HG03108 (cell line): ENCODE results near the gene KCTD7.
A peak's percentile ranks its signal among the peaks of the same experiment; 100 is the strongest.
"Not testable (repeated sequence)": the region's sequence is repeated elsewhere in the genome, so short reads cannot be mapped to it uniquely, and the experiment has no call there.

ENCODE experiments used
- ATAC-seq: cut with Tn5 transposase; IDR thresholded peaks from one replicate; pipeline ENCODE4 v1.9.1; 2021; ENCODE audit warnings: moderate library complexity; ENCODE audit not compliant: unreplicated experiment

Gene KCTD7

DNA sequence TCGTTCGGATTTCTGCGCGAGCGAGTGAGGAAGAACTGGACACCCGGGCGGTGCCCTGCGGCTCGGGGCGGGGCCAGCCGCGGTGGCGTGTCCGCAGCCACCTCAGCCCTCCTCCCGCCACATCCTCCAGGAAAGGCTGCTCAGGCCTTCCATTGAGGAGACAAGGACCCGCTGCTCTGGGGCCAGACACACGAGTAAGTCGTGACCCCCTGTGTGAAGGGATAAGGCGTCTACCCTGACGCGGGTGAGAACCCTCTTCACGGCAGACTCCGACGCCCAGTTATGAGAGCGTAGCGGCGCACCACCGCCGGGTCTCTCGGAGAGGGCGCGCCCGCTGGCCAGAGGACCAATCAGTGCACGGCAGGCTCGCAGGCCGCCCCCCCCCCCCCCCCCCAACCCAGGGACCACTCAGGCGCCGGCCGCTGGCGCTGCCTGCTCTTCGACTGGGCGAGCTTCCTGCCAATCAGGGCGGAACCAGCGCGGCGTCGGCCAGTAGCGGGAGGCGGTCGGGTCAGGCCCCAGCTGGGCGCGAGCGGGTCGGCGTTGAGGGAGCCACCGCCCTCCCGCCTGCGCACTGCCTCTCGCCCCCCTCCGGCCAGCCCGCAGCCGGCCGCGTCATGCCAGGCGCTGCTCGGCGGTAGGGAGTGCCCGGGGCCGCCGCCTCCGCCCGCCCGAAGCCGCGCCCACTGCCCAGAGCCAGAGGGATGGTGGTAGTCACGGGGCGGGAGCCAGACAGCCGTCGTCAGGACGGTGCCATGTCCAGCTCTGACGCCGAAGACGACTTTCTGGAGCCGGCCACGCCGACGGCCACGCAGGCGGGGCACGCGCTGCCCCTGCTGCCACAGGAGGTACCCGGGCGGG is at the start of gene KCTD7:
TSS of gene KCTD7 (plus strand) at position 521 of the 861 bp plus-strand sequence. CDS start at position 705, 184 bp downstream.
- peak; percentile 90 for ATAC-seq

DNA sequence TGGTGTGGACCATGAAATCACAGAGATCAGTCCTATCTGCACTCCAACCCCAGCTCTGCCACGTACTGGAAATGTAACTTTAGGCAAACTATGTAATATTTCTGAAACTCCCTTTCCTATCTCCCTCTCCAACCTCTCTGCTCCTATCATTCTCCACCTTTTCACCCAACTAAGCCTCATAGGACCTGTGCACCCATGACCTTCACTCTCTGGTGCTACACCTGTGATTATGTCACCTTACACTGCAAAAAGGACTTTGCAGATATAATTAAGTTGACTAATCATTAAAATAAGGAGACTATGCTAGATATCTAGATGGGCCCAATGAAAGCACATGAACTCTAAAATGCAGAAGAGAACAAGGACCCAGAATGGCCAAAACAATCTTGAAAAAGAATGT is 48.3 kb upstream of the KCTD7 start:
- not testable (repeated sequence) for ATAC-seq

GRCh38 chr7:66582816-66583489 is 45.7 kb upstream of the KCTD7 start:
- ATAC-seq: not testable (repeated sequence)

- no peak for ATAC-seq
Measured at GRCh38 chr7:66583490-66584110, 45.1 kb upstream of the KCTD7 start.

DNA sequence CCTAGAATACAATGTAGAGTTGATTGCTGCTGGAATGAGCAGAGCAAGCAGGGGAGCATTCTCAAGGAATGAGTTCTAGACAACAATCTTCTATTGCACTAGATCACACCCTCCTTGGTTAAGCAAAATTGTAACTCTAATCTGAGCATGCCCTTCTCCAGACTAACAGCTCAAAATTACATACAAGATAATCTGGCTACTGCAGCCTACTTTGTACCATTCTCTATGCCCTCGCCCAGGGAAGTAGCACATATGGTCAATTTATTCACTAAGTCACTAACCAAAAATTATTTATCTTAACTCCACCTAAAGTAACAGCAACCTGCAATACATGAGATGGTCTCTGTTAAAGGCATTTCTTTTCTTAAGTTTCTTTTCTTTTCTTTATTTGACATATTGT is 42.5 kb upstream of the KCTD7 start:
- ATAC-seq: no peak

DNA sequence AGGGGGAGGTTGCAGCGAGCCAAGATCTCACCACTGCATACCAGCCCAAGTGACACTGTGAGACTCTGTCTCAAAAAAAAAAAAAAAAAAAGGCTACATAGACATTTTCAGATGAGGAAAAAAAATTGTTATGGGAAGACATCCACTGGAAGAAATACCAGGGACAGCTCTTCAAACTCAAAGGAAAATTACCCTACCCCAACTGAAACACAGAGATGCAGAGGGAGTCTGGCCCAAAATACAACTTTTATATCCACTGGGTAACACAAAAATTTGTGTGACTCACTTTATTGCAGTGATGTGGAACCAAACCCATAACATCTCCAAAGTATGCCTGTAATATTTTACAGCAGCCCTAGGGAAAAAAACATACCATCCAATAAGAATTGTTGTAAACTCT is 40.5 kb upstream of the KCTD7 start:
- not testable (repeated sequence) for ATAC-seq

DNA sequence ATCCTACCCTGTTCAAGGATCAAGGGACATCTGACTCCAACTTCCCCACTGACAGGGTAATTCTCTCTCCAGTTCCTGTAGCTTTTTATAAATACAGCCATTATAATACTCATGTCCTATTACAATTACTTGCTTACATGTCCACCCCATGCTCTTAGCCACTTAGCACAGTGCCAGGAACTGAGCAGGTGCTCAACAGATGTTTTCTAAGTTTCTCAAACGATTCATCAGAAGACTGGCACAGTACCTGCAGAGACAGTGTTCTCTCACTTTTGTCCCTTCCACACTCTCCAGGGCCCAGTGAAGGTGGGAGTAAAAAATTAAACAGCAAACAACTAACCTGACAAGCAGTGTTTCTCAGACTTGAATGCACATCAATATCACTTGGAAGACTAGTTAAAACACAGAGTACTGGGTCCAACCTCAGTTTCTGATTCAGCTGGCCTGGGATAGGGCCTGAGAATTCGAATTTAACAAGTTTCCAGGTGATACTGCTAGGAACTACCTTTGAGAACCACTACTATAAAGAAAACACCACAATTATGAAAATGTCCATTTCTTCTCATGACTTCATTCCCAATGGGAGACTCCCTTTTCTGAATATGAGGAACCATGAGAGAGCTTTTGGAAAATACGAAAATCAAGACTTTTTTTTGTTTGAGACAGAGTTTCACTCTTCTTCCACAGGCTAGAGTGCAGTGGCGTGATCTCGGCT is 39.7 kb upstream of the KCTD7 start:
- not testable (repeated sequence) for ATAC-seq

DNA sequence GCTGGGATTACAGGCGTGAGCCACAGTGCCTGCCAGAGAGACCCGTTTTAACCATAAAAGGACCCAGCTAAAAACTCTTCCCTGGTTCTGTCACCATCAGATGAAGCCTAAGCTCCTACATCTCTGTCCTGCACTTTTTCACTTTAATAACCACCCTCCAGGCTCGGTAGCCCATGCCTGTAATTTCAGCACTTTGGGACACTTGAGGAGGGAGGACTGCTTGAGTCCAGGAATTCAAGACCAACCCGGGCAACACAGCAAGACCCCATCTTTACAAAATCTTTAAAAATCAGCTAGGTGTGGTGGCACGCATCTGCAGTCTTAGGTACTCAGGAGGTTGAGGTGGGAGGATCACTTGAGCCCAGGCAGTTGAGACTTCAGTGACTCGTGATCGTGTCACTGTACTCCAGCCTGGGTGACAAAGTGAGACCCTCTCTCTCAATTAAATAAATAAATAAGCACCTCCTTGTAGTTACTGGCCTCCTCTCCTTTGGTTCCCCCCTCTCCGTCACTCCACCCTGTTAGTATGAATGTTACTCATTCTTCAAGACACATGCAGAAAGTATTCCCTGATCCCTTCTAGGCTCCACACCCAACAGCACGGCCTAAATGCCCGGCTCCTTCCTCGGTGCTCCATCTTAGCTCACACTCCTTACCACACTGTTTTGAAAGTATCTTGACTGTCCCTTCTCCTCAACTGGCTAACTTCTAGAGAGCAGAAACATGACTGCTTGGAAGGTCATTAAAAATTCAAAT is 38.2 kb upstream of the KCTD7 start:
- ATAC-seq: not testable (repeated sequence)

DNA sequence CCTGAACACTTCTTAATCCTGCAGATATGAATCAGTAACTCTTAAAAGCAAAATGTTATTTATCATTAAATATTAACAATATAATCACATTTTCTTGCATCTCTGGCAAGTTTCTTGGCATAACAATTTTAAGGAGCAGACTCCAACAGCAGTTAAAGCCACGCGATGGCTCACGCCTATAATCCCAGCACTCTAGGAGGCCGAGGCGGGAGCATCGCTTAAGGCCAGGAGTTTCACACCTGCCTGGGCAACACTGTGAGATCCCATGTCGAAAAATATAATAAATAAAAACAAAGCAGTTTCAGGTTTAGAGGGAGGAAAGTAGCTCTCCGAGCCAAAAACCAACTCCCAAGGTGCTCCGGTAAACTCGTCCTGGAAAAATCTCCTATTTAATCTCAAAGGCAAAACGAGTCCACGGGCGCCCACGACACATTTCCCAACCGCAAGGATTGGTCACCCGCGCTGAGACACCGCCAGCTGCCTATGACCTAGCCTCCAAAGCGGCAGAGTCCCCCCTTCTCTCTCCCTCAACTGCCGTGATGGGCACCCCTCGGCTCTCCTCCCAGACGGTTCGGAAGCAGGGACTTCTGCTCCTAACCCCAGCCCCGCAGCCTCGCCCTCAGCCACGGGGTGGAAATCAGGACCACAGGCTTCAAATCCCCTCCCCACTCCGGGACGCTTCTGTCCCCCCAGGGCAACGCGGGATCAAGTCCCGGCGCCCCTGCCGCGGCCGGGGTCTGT is 37.5 kb upstream of the KCTD7 start:
- not testable (repeated sequence) for ATAC-seq

- ATAC-seq: peak; percentile 97
Measured at GRCh38 chr7:66591799-66592596, 36.7 kb upstream of the KCTD7 start.

DNA sequence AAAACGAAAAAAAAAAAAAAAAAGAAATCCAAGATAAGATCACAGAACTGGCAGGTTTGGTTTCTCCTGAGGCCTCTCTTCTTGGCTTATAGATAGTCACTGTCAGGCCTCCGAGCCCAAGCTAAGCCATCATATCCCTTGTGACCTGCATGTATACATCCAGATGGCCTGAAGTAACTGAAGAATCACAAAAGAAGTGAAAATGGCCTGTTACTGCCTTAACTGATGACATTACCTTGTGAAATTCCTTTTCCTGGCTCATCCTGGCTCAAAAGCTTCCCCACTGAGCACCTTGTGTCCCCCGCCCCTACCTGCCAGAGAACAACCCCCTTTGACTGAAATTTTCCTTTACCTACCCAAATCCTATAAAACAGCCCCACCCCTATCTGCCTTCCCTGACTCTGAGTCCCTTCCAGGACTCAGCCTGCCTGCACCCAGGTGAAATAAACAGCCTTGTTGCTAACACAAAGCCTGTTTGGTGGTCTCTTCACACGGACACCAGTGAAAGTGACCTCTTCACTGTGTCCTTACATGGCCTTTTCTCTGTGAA is 36.0 kb upstream of the KCTD7 start:
- not testable (repeated sequence) for ATAC-seq

GRCh38 chr7:66594082-66594481 is 34.6 kb upstream of the KCTD7 start:
- not testable (repeated sequence) for ATAC-seq

- no peak for ATAC-seq
Measured at GRCh38 chr7:66597461-66597860, 31.2 kb upstream of the KCTD7 start.

DNA sequence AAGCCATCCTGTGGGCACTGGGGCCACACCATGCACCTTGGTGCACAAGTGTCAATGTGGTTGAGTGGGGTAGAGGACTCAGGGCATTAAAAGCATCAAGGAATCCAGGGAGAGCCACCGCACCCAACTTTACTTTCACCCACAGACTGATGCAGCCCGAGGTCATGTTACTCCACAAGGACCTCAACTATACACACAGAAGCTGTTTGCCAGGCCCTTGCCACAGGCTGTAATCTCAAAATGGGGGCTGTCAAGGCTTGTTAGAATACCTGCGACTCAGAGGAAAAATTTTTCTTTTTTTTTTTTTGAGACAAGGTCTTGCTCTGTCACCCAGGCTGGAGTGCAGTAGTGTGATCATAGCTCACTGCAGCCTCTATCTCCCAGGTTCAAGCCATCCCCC is 26.5 kb upstream of the KCTD7 start:
- ATAC-seq: no peak

DNA sequence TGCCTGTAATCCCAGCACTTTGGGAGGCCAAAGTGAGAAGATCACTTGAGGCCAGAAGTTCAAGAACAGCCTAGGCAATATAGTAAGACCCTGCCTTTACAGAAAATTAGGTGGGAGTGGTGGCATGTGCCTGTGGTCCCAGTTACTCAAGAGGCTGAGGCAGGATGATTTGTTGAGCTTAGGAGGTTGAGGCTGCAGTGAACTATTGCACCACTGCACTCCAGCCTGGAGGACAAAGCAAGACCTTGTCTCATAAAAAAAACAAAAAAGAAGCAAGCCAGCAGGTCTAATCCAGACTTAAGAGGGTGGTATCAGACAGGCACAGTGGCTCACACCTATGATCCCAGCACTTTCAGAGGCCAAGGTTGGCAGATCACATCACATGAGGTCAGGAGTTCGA is 24.5 kb upstream of the KCTD7 start:
- ATAC-seq: no peak

DNA sequence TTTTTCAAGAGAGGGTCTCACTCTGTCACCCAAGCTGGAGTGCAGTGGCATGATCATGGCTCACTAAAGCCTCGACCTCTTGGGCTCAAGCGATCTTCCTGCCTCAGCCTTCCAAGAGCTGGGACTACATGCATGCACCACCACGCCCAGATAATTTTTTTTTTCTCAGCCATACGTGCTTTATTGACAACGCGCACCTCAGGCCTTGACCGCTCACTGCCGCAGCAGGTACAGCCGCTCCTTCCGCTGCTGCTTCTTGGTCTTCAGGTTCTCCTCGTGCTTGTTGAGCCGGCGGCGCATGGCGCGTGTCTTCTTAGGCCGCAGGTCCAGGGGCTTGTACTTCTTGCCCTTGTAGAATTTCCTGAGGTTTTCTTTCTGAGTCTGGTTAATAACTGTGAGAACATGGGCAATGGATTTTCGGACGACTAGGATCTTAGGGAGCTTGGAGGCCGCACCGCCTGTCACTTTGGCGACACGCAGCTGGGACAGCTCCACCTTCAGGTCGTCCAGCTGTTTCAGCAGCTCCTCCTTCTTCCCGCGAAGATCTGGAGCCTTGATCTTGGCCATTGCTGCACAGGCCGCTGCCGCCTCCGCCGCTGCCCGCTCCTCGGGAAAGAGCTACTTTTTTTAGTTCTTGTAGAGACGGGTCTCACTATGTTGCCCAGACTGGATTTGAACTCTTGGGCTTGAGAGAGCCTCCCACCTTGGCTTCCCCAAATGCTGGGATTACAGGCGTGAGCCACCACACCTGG is 22.0 kb upstream of the KCTD7 start:
- not testable (repeated sequence) for ATAC-seq

DNA sequence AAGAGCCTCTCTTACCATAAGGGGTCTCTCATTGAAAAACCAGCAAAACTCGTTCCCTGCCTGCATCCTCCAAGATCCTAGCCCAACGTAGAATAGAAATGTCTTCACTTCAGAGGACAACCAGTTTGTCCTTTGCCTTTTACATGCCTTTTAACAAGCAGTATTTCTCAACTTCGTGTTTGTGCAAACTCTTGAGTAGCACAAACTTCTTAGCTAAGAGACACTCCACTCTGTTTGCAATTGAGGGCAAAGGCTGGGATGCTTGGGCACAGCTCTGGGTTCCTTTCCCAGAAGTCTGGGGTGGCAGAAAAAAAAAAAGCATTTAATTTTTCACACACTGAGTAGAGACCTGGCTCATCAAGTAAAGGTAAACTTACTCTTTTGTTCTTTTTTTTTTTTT is 19.5 kb upstream of the KCTD7 start:
- no peak for ATAC-seq

GRCh38 chr7:66614596-66614995 is 14.1 kb upstream of the KCTD7 start:
- ATAC-seq: not testable (repeated sequence)
